CD8-positive, alpha-beta memory T cell (primary cell): ENCODE results near the gene CCM2. TPM values are rescaled to one million over a fixed set of nuclear protein-coding genes. Genes with fewer than 3 reads are reported as not detected.

Experiments
- CTCF ChIA-PET: fragments of 350-600 bp; sonication (Branson Sonifier 250); formaldehyde crosslinking; loops from one replicate; lab custom pipeline; 2021; ENCODE audit warnings: antibody characterized with exemption; lab: Charles Lee
- POLR2A ChIA-PET: fragments of 350-600 bp; sonication (Branson Sonifier 250); formaldehyde crosslinking; loops from one replicate; lab custom pipeline; 2021; ENCODE audit warnings: antibody characterized with exemption; lab: Charles Lee
- DNase-seq, 5 donors: peaks; one replicate each; pipeline versions ENCODE4 v3.0.0 to v3.0.0-alpha.2; 2020 to 2022; ENCODE audit warnings: mixed read lengths in 1 of 5
- H3K27ac ChIP-seq: one replicate; pipeline ENCODE4 v1.7.0; 2013; ENCODE audit warnings: low read depth, mild to moderate bottlenecking, low read length, moderate library complexity
- H3K27me3 ChIP-seq: 2 replicates; pipeline ENCODE4 v1.7.0; 2013; ENCODE audit warnings: low read length, mild to moderate bottlenecking; ENCODE audit not compliant: insufficient read depth, poor library complexity, severe bottlenecking
- H3K36me3 ChIP-seq: 2 replicates; pipeline ENCODE4 v1.7.0; 2013; ENCODE audit warnings: mild to moderate bottlenecking, low read length, moderate library complexity; ENCODE audit not compliant: insufficient read depth
- H3K4me1 ChIP-seq: 2 replicates; pipeline ENCODE4 v1.7.0; 2013; ENCODE audit warnings: mild to moderate bottlenecking, low read length, moderate library complexity; ENCODE audit not compliant: insufficient read depth
- H3K4me3 ChIP-seq: 2 replicates; pipeline ENCODE4 v1.7.0; 2013; ENCODE audit warnings: mild to moderate bottlenecking, low read length
- H3K9me3 ChIP-seq: 2 replicates; pipeline ENCODE4 v1.7.0; 2013; ENCODE audit warnings: mild to moderate bottlenecking, low read length
- H3K27ac Mint-ChIP-seq, 8 donors: one replicate each; pipeline ENCODE4 v1.8.0; 2020 to 2021; ENCODE audit warnings: mixed read lengths in 8 of 8, mild to moderate bottlenecking in 6 of 8, inconsistent platforms in 3 of 8, moderate library complexity in 3 of 8
- H3K27me3 Mint-ChIP-seq, 2 donors: one replicate each; pipeline ENCODE4 v1.8.0; 2020 to 2021; ENCODE audit warnings: mixed read lengths in 2 of 2, mild to moderate bottlenecking in 1 of 2, moderate library complexity in 1 of 2
- H3K36me3 Mint-ChIP-seq, 3 donors: one replicate each; pipeline ENCODE4 v1.8.0; 2020 to 2021; ENCODE audit warnings: mixed read lengths in 3 of 3, inconsistent platforms in 1 of 3, mild to moderate bottlenecking in 1 of 3
- H3K4me1 Mint-ChIP-seq, 3 donors: one replicate each; pipeline ENCODE4 v1.8.0; 2020 to 2021; ENCODE audit warnings: mixed read lengths in 3 of 3, inconsistent platforms in 1 of 3, mild to moderate bottlenecking in 1 of 3
- H3K4me3 Mint-ChIP-seq, 7 donors: one replicate each; pipeline ENCODE4 v1.8.0; 2020 to 2021; ENCODE audit warnings: mixed read lengths in 7 of 7, mild to moderate bottlenecking in 6 of 7, moderate library complexity in 4 of 7, inconsistent platforms in 2 of 7
- H3K9me3 Mint-ChIP-seq, 5 donors: one replicate each; pipeline ENCODE4 v1.8.0; 2020 to 2022; ENCODE audit warnings: mixed read lengths in 5 of 5, mild to moderate bottlenecking in 3 of 5, moderate library complexity in 2 of 5, inconsistent platforms in 1 of 5
- polyA plus RNA-seq: library from polyadenylated mRNA; unstranded; fragments of 300-500 nt; fragmentation: Illumina TruSeq; gene quantifications from one replicate; pipeline ENCODE4 v1.2.3, GENCODE V29; 2021
- total RNA-seq, 2 experiments: library from RNA; stranded (reverse); gene quantifications; one replicate each; pipeline ENCODE4 v1.2.3, GENCODE V29; 2021

CCM2 gene
- total and polyA plus RNA-seq, 3 experiments from 2014 or later, result 70.6 to 81.1 (median 74.8) TPM

- H3K9me3 ChIP-seq, result no peaks in the 10 kb centered on the region
- Mint-ChIP-seq H3K36me3 (peaks cover 7 to 71% (median 23%) of the 10 kb centered on the region in 3 donors), H3K9me3 (no peaks in the 10 kb centered on the region), H3K4me1 (peaks cover 69 to 89% (median 87%) of the 10 kb centered on the region in 3 donors), H3K27me3 (no peaks in the 10 kb centered on the region), H3K27ac (peak overlapping the region; percentile 18 to 84 (median 74)), H3K4me3 (peak overlapping the region in 1 of 7 donors; percentile 24)
- H3K4me1 ChIP-seq, result peaks cover 30% of the 10 kb centered on the region
- no peak for DNase-seq
- POLR2A ChIA-PET, result no interaction called here
- no peak overlapping the region for H3K27ac ChIP-seq
- H3K36me3 ChIP-seq, result peaks cover 29% of the 10 kb centered on the region
- H3K27me3 ChIP-seq, result no peaks in the 10 kb centered on the region
- CTCF ChIA-PET, result interaction anchor here (0.7 to 1.3 kb wide), 2 partner anchors 15 to 81 kb away, joined by 3 to 4 read pairs; no protein-coding TSS in a partner anchor
- no peak overlapping the region for H3K4me3 ChIP-seq
Observed at GRCh38 chr7:45054442-45054841, 54.4 kb downstream of the CCM2 start.

GRCh38 chr7:45055016-45055415, 55.0 kb downstream of the CCM2 start:
- Mint-ChIP-seq H3K27me3 (no peaks in the 10 kb centered on the region), H3K27ac (peak overlapping the region in 5 of 8 donors; percentile 18 to 84 (median 78)), H3K4me1 (peaks cover 71 to 90% (median 90%) of the 10 kb centered on the region in 3 donors), H3K4me3 (peak overlapping the region in 1 of 7 donors; percentile 12), H3K9me3 (no peaks in the 10 kb centered on the region), H3K36me3 (peaks cover 7 to 72% (median 20%) of the 10 kb centered on the region in 3 donors)
- no peak overlapping the region for H3K4me3 ChIP-seq
- H3K4me1 ChIP-seq, result peaks cover 28% of the 10 kb centered on the region
- H3K27ac ChIP-seq, result no peak overlapping the region
- ChIA-PET CTCF (interaction anchor here (1.3 kb wide), 1 partner anchor 14 kb away, joined by 4 read pairs; no protein-coding TSS in a partner anchor), POLR2A (no interaction called here)
- H3K27me3 ChIP-seq, result no peaks in the 10 kb centered on the region
- DNase-seq, result no peak
- peaks cover 29% of the 10 kb centered on the region for H3K36me3 ChIP-seq
- H3K9me3 ChIP-seq, result no peaks in the 10 kb centered on the region

GRCh38 chr7:45055594-45056219, 55.7 kb downstream of the CCM2 start:
- H3K4me1 ChIP-seq, result peaks cover 28% of the 10 kb centered on the region
- H3K4me3 Mint-ChIP-seq, result peak overlapping the region in 1 of 7 donors; percentile 12
- DNase-seq, result no peak
- no peak overlapping the region for H3K27ac ChIP-seq
- H3K27me3 ChIP-seq, result no peaks in the 10 kb centered on the region
- no peaks in the 10 kb centered on the region for H3K27me3 Mint-ChIP-seq
- peak overlapping the region; percentile 14 to 82 (median 52) for H3K27ac Mint-ChIP-seq
- POLR2A ChIA-PET, result no interaction called here
- H3K36me3 ChIP-seq, result peaks cover 28% of the 10 kb centered on the region
- H3K36me3 Mint-ChIP-seq, result peaks cover 7 to 72% (median 20%) of the 10 kb centered on the region in 3 donors
- no peaks in the 10 kb centered on the region for H3K9me3 Mint-ChIP-seq
- CTCF ChIA-PET, result no interaction called here
- no peak overlapping the region for H3K4me3 ChIP-seq
- no peaks in the 10 kb centered on the region for H3K9me3 ChIP-seq
- peaks cover 71 to 90% (median 90%) of the 10 kb centered on the region in 3 donors for H3K4me1 Mint-ChIP-seq

GRCh38 chr7:45057878-45058277, 57.9 kb downstream of the CCM2 start:
- H3K36me3 Mint-ChIP-seq, result peaks cover 7 to 75% (median 25%) of the 10 kb centered on the region in 3 donors
- H3K4me1 ChIP-seq, result peaks cover 36% of the 10 kb centered on the region
- H3K9me3 ChIP-seq, result no peaks in the 10 kb centered on the region
- H3K4me3 Mint-ChIP-seq, result peak overlapping the region in 2 of 7 donors; percentile 7 to 41
- H3K4me3 ChIP-seq, result no peak overlapping the region
- H3K36me3 ChIP-seq, result peaks cover 16% of the 10 kb centered on the region
- H3K27ac Mint-ChIP-seq, result peak overlapping the region in 7 of 8 donors; percentile 5 to 62 (median 22)
- DNase-seq, result no peak
- POLR2A ChIA-PET, result no interaction called here
- H3K4me1 Mint-ChIP-seq, result peaks cover 73 to 96% (median 90%) of the 10 kb centered on the region in 3 donors
- CTCF ChIA-PET, result interaction anchor here (1.2 kb wide), 1 partner anchor 85 kb away, joined by 3 read pairs; no protein-coding TSS in a partner anchor
- no peak overlapping the region for H3K27ac ChIP-seq
- H3K9me3 Mint-ChIP-seq, result no peaks in the 10 kb centered on the region
- H3K27me3 Mint-ChIP-seq, result no peaks in the 10 kb centered on the region
- H3K27me3 ChIP-seq, result no peaks in the 10 kb centered on the region

- Mint-ChIP-seq H3K36me3 (peaks cover 7 to 75% (median 27%) of the 10 kb centered on the region in 3 donors), H3K27ac (peak overlapping the region in 7 of 8 donors; percentile 20 to 86 (median 79))
- no peak overlapping the region for H3K4me3 ChIP-seq
Observed at GRCh38 chr7:45060295-45060694, 60.3 kb downstream of the CCM2 start.

GRCh38 chr7:45061352-45061751, 61.4 kb downstream of the CCM2 start:
- no peaks in the 10 kb centered on the region for H3K27me3 Mint-ChIP-seq
- no peak for DNase-seq
- H3K4me3 Mint-ChIP-seq, result no peak overlapping the region
- ChIA-PET CTCF (interaction anchor here (1.2 to 1.9 kb wide), 2 partner anchors 10 kb away, joined by 3 to 6 read pairs; no protein-coding TSS in a partner anchor), POLR2A (no interaction called here)
- no peaks in the 10 kb centered on the region for H3K9me3 Mint-ChIP-seq
- Histone ChIP-seq H3K36me3 (peaks cover 30% of the 10 kb centered on the region), H3K4me3 (no peak overlapping the region), H3K27ac (no peak overlapping the region), H3K4me1 (peaks cover 28% of the 10 kb centered on the region), H3K9me3 (no peaks in the 10 kb centered on the region), H3K27me3 (no peaks in the 10 kb centered on the region)
- H3K27ac Mint-ChIP-seq, result peak overlapping the region; percentile 41 to 95 (median 76)
- H3K36me3 Mint-ChIP-seq, result peaks cover 4 to 77% (median 27%) of the 10 kb centered on the region in 3 donors
- peaks cover 56 to 84% (median 82%) of the 10 kb centered on the region in 3 donors for H3K4me1 Mint-ChIP-seq

More at GRCh38 chr7:45060295-45060694, 60.3 kb downstream of the CCM2 start:
- no peak for DNase-seq
- ChIA-PET CTCF (no interaction called here), POLR2A (interaction anchor here (0.6 kb wide), 1 partner anchor 61 kb away, joined by 3 read pairs; no protein-coding TSS in a partner anchor)
- Histone ChIP-seq H3K27ac (no peak overlapping the region), H3K27me3 (no peaks in the 10 kb centered on the region), H3K36me3 (peaks cover 24% of the 10 kb centered on the region), H3K9me3 (no peaks in the 10 kb centered on the region), H3K4me1 (peaks cover 28% of the 10 kb centered on the region)
- H3K4me3 Mint-ChIP-seq, result peak overlapping the region in 3 of 7 donors; percentile 1 to 17 (median 15)
- no peaks in the 10 kb centered on the region for H3K27me3 Mint-ChIP-seq
- H3K4me1 Mint-ChIP-seq, result peaks cover 57 to 85% (median 85%) of the 10 kb centered on the region in 3 donors
- H3K9me3 Mint-ChIP-seq, result no peaks in the 10 kb centered on the region

- Mint-ChIP-seq H3K4me3 (peak overlapping the region in 3 of 7 donors; percentile 6 to 36 (median 32)), H3K27ac (peak overlapping the region; percentile 41 to 95 (median 69)), H3K9me3 (no peaks in the 10 kb centered on the region), H3K27me3 (no peaks in the 10 kb centered on the region), H3K4me1 (peaks cover 54 to 81% (median 80%) of the 10 kb centered on the region in 3 donors), H3K36me3 (peaks cover 4 to 78% (median 27%) of the 10 kb centered on the region in 3 donors)
- H3K27ac ChIP-seq, result no peak overlapping the region
- H3K27me3 ChIP-seq, result no peaks in the 10 kb centered on the region
- ChIA-PET POLR2A (no interaction called here), CTCF (interaction anchor here (1.2 to 1.9 kb wide), 2 partner anchors 9 to 11 kb away, joined by 3 to 6 read pairs; no protein-coding TSS in a partner anchor)
- DNase-seq, result no peak
- H3K4me1 ChIP-seq, result peaks cover 28% of the 10 kb centered on the region
- H3K4me3 ChIP-seq, result no peak overlapping the region
- H3K9me3 ChIP-seq, result no peaks in the 10 kb centered on the region
- peaks cover 33% of the 10 kb centered on the region for H3K36me3 ChIP-seq
Observed at GRCh38 chr7:45061806-45062425, 61.9 kb downstream of the CCM2 start.
